ENCODE results near the gene UBE2G2.
"Not testable (repeated sequence)": the region's sequence is repeated elsewhere in the genome, so short reads cannot be mapped to it uniquely, and the experiment has no call there.

UBE2G2 gene

DNA sequence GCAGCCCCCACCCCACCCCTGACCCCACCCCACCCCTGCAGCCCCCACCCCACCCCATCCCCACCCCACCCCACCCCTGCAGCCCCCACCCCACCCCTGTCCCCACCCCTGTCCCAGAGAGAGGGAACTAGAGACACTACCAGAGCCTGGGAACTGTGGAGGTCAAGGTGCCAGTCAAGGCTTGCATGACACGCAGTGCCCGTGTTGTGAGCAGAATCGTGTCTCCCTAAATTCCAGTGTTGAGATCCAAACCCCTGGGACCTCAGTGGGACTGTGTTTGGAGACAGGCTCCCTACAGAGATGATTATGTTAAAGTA is 34.7 kb upstream of the UBE2G2 start:
- Histone ChIP-seq H3K4me3 (ENCODE audit: insufficient read depth, low read depth, low read length) (no peak overlapping the region), H3K4me1 (ENCODE audit: control insufficient read depth, insufficient read depth, low read length) (no peaks in the 10 kb centered on the region), H3K9me3 (ENCODE audit: control insufficient read depth, low read length) (no peaks in the 10 kb centered on the region), H3K27ac (ENCODE audit: insufficient read depth, low read depth, low read length, poor library complexity, severe bottlenecking) (no peak overlapping the region), H3K36me3 (ENCODE audit: control insufficient read depth, insufficient read depth, low read length) (no peaks in the 10 kb centered on the region), H3K27me3 (ENCODE audit: control insufficient read depth, insufficient read depth, low read length, poor library complexity, severe bottlenecking) (no peaks in the 10 kb centered on the region)
- WGBS, 2 experiments, result 90 to 91% methylated on average over 3 of the region's 3 CpGs

DNA sequence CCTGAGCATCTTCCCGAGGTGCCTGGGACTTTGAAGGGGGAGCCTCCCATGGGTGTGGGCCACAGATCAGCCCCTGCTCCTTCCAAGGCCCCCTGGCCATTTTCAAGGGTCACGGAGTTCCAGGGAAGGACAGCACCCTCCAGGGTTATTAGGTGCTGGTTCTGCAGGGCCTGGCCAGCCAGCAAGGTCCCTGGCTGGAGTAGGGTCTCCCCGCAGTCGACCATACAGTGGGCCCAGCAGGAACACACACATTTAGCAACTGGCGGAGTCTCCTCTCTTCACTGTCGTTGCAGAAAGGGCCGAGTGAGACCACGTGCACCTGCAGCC is 34.0 kb upstream of the UBE2G2 start:
- Histone ChIP-seq H3K4me1 (ENCODE audit: control insufficient read depth, insufficient read depth, low read length) (no peaks in the 10 kb centered on the region), H3K9me3 (ENCODE audit: control insufficient read depth, low read length) (no peaks in the 10 kb centered on the region), H3K36me3 (ENCODE audit: control insufficient read depth, insufficient read depth, low read length) (no peaks in the 10 kb centered on the region), H3K4me3 (ENCODE audit: insufficient read depth, low read depth, low read length) (no peak overlapping the region), H3K27me3 (ENCODE audit: control insufficient read depth, insufficient read depth, low read length, poor library complexity, severe bottlenecking) (no peaks in the 10 kb centered on the region), H3K27ac (ENCODE audit: insufficient read depth, low read depth, low read length, poor library complexity, severe bottlenecking) (no peak overlapping the region)
- 88 to 90% methylated on average over 6 to 7 of the region's 8 CpGs for WGBS, 2 experiments

- Histone ChIP-seq H3K4me3 (ENCODE audit: insufficient read depth, low read depth, low read length) (no peak overlapping the region), H3K27ac (ENCODE audit: insufficient read depth, low read depth, low read length, poor library complexity, severe bottlenecking) (no peak overlapping the region), H3K4me1 (ENCODE audit: control insufficient read depth, insufficient read depth, low read length) (no peaks in the 10 kb centered on the region), H3K27me3 (ENCODE audit: control insufficient read depth, insufficient read depth, low read length, poor library complexity, severe bottlenecking) (no peaks in the 10 kb centered on the region), H3K9me3 (ENCODE audit: control insufficient read depth, low read length) (no peaks in the 10 kb centered on the region), H3K36me3 (ENCODE audit: control insufficient read depth, insufficient read depth, low read length) (no peaks in the 10 kb centered on the region)
- 93% methylated on average over 29 of the region's 29 CpGs for WGBS, 2 experiments
Measured at GRCh38 chr21:44834951-44835646, 33.5 kb upstream of the UBE2G2 start.

- Histone ChIP-seq H3K36me3 (ENCODE audit: control insufficient read depth, insufficient read depth, low read length) (no peaks in the 10 kb centered on the region), H3K27ac (ENCODE audit: insufficient read depth, low read depth, low read length, poor library complexity, severe bottlenecking) (no peak overlapping the region), H3K4me1 (ENCODE audit: control insufficient read depth, insufficient read depth, low read length) (no peaks in the 10 kb centered on the region), H3K4me3 (ENCODE audit: insufficient read depth, low read depth, low read length) (no peak overlapping the region), H3K9me3 (ENCODE audit: control insufficient read depth, low read length) (no peaks in the 10 kb centered on the region), H3K27me3 (ENCODE audit: control insufficient read depth, insufficient read depth, low read length, poor library complexity, severe bottlenecking) (no peaks in the 10 kb centered on the region)
- WGBS, 2 experiments, result 89 to 90% methylated on average over 26 of the region's 26 CpGs
Measured at GRCh38 chr21:44834231-44834950, 32.8 kb upstream of the UBE2G2 start.

GRCh38 chr21:44833663-44834062 is 32.0 kb upstream of the UBE2G2 start:
- WGBS, 2 experiments, result 95 to 97% methylated on average over 5 of the region's 5 CpGs
- H3K4me3 ChIP-seq (ENCODE audit: insufficient read depth, low read depth, low read length), result no peak overlapping the region
- no peaks in the 10 kb centered on the region for H3K36me3 ChIP-seq (ENCODE audit: control insufficient read depth, insufficient read depth, low read length)
- H3K27ac ChIP-seq (ENCODE audit: insufficient read depth, low read depth, low read length, poor library complexity, severe bottlenecking), result no peak overlapping the region
- H3K27me3 ChIP-seq (ENCODE audit: control insufficient read depth, insufficient read depth, low read length, poor library complexity, severe bottlenecking), result no peaks in the 10 kb centered on the region
- H3K9me3 ChIP-seq (ENCODE audit: control insufficient read depth, low read length), result peaks cover 2% of the 10 kb centered on the region
- no peaks in the 10 kb centered on the region for H3K4me1 ChIP-seq (ENCODE audit: control insufficient read depth, insufficient read depth, low read length)

- not testable (repeated sequence) for H3K27ac ChIP-seq (ENCODE audit: insufficient read depth, low read depth, low read length, poor library complexity, severe bottlenecking); H3K36me3 ChIP-seq (ENCODE audit: control insufficient read depth, insufficient read depth, low read length); H3K27me3 ChIP-seq (ENCODE audit: control insufficient read depth, insufficient read depth, low read length, poor library complexity, severe bottlenecking); H3K9me3 ChIP-seq (ENCODE audit: control insufficient read depth, low read length); H3K4me1 ChIP-seq (ENCODE audit: control insufficient read depth, insufficient read depth, low read length); H3K4me3 ChIP-seq (ENCODE audit: insufficient read depth, low read depth, low read length)
- WGBS, 2 experiments, result 95 to 97% methylated on average over 23 of the region's 23 CpGs
Measured at GRCh38 chr21:44832516-44833255, 31.1 kb upstream of the UBE2G2 start.

DNA sequence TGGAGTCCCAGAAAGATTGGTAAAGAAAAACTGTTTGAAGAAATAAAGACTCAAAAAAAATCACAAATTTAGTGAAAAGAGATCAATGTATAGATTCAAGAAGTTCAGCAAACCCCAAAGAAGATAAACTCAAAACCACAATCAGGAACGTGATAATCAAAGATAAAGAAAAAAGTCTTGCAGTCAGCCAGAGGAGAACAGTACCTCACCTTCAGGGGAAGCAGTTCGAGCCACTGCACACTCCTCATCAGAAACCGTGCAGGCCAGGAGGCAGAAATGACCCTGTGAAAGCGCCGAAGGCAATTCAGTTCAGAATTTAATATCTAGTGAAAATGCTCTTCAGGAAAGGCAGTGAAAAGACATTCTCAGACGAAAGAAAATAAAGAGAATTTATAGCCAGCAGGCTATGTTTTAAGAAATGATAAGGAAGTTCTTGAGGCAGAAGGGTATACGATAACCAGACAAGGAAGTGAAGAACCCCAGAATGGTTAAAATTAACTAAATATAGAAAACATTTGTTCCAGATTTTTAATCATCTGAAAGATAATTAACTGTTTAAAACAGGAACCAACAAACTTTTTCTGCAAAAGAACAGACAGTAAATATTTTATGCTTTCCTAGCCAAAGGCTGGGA is 29.7 kb upstream of the UBE2G2 start:
- no peaks in the 10 kb centered on the region for H3K4me1 ChIP-seq (ENCODE audit: control insufficient read depth, insufficient read depth, low read length)
- no peaks in the 10 kb centered on the region for H3K36me3 ChIP-seq (ENCODE audit: control insufficient read depth, insufficient read depth, low read length)
- peaks cover 3% of the 10 kb centered on the region for H3K9me3 ChIP-seq (ENCODE audit: control insufficient read depth, low read length)
- no peak overlapping the region for H3K4me3 ChIP-seq (ENCODE audit: insufficient read depth, low read depth, low read length)
- 92 to 93% methylated on average over 7 of the region's 7 CpGs for whole genome bisulfite sequencing, 2 experiments
- H3K27ac ChIP-seq (ENCODE audit: insufficient read depth, low read depth, low read length, poor library complexity, severe bottlenecking), result no peak overlapping the region
- no peaks in the 10 kb centered on the region for H3K27me3 ChIP-seq (ENCODE audit: control insufficient read depth, insufficient read depth, low read length, poor library complexity, severe bottlenecking)

GRCh38 chr21:44829507-44830092 is 28.0 kb upstream of the UBE2G2 start:
- Histone ChIP-seq H3K4me1 (ENCODE audit: control insufficient read depth, insufficient read depth, low read length) (no peaks in the 10 kb centered on the region), H3K27ac (ENCODE audit: insufficient read depth, low read depth, low read length, poor library complexity, severe bottlenecking) (no peak overlapping the region), H3K4me3 (ENCODE audit: insufficient read depth, low read depth, low read length) (no peak overlapping the region), H3K9me3 (ENCODE audit: control insufficient read depth, low read length) (peaks cover 3% of the 10 kb centered on the region), H3K36me3 (ENCODE audit: control insufficient read depth, insufficient read depth, low read length) (no peaks in the 10 kb centered on the region), H3K27me3 (ENCODE audit: control insufficient read depth, insufficient read depth, low read length, poor library complexity, severe bottlenecking) (no peaks in the 10 kb centered on the region)
- WGBS, 2 experiments, result 80 to 85% methylated on average over 2 of the region's 2 CpGs

DNA sequence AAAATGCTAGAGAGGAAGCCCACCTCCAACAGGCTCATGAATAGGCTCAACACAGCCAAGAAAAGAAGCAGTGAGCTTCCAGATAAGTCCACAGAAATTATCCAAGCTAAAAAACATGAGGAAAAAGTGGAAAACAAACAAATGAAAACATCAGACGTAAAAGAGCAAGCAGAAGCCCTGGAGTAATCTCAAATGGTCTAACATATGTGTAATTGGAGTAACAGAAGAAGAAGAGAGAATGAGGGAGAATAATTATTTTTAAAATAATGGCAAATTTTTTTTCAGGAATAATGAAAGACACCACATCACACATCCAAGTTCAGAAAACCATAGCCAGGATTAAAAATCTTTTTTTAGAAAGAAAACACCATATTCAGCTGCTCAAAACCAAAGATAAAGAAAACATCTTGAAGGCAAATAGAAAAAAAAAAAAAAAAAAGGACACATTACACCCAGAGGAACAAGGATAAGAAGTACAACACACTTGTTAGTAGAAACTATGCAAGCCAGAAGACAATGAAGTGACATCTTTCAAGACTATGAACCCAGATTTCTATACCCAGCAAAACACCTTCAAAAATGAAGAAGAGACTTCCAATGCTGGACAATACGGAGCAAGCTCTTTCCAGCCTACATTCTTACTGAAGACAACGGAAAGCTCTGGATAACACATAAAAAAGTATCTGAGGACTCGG is 26.9 kb upstream of the UBE2G2 start:
- no peaks in the 10 kb centered on the region for H3K36me3 ChIP-seq (ENCODE audit: control insufficient read depth, insufficient read depth, low read length)
- H3K9me3 ChIP-seq (ENCODE audit: control insufficient read depth, low read length), result peaks cover 3% of the 10 kb centered on the region
- no peak overlapping the region for H3K4me3 ChIP-seq (ENCODE audit: insufficient read depth, low read depth, low read length)
- no peak overlapping the region for H3K27ac ChIP-seq (ENCODE audit: insufficient read depth, low read depth, low read length, poor library complexity, severe bottlenecking)
- no peaks in the 10 kb centered on the region for H3K27me3 ChIP-seq (ENCODE audit: control insufficient read depth, insufficient read depth, low read length, poor library complexity, severe bottlenecking)
- WGBS, 2 experiments, result 91 to 93% methylated on average over 4 of the region's 4 CpGs
- H3K4me1 ChIP-seq (ENCODE audit: control insufficient read depth, insufficient read depth, low read length), result no peaks in the 10 kb centered on the region
